GM23338 (cell line): ENCODE results near the gene OR5K3.

ENCODE experiments used
- CTCF ChIP-seq, 2 experiments: fragments of 200-600 bp in 1 of 2; sonication (generic) in 1 of 2; conservative IDR thresholded peaks; 2 replicates each; pipeline versions ENCODE4 v1.5.1 to v1.6.1; 2016 to 2017; ENCODE audit warnings: antibody characterized with exemption in 2 of 2, low read depth in 2 of 2, mild to moderate bottlenecking in 2 of 2, moderate library complexity in 1 of 2
- EZH2 ChIP-seq: fragments of 200-600 bp; sonication (generic); IDR thresholded peaks from one replicate; pipeline ENCODE4 v1.8.0; 2017; ENCODE audit warnings: antibody characterized with exemption, mild to moderate bottlenecking, low read depth; ENCODE audit not compliant: unreplicated experiment
- JUNB ChIP-seq: IDR thresholded peaks from one replicate; pipeline ENCODE4 v1.6.1; 2016; ENCODE audit warnings: antibody characterized with exemption; ENCODE audit not compliant: unreplicated experiment
- ZNF331 ChIP-seq: fragments of 250-450 bp; sonication (Bioruptor Pico); IDR thresholded peaks from 2 replicates; pipeline ENCODE4 v1.5.0; 2020; ENCODE audit warnings: low read depth, mild to moderate bottlenecking, moderate library complexity

- no peak for TF ChIP-seq ZNF331
- no peak for TF ChIP-seq CTCF (conservative IDR thresholded peaks at IDR 0.05; ENCODE audit: low read depth in 2 of 2)
- no peak for TF ChIP-seq EZH2
- TF ChIP-seq JUNB, result no peak
These were observed at the start of gene OR5K3 for GRCh38 chr3:98390366-98390765.
